ENCODE data around the gene HSPBP1.

- TF ChIP-seq FOXA1 (IDR thresholded peaks at IDR 0.05), result no peak
- no peak for TF ChIP-seq CTCF (IDR thresholded peaks at IDR 0.05; ENCODE audit: low read depth, low read length, missing input control)
Observed at GRCh38 chr19:55251341-55252081, 28.4 kb downstream of the HSPBP1 start.
